ENCODE measurements around the gene CCNF.

The CCNF gene

DNA sequence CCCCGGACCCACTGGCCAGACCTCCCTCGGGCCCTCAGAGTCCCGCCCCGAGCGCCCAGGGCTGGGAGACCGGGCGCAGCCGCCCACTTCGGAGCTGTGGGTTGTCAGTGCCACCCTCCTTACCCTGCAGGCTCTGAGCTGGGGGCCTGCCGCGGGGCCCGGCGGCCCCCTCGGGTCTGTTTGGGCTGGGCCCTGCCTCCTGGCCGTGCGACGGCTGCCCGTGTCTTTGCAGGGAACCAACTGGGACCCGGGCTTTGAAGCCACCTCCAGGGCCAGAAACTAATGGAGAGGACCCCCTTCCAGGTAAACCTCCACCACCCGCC is 31.1 kb downstream of the CCNF start:
- Histone ChIP-seq H3K4me3 (ENCODE audit: control insufficient read depth in 1 of 7, extremely low read depth in 1 of 7, insufficient read depth in 4 of 7, low read depth in 2 of 7, low read length in 6 of 7) (peak overlapping the region; percentile 20 to 76 (median 69)), H3K27me3 (replicated peaks in 2 of 5; ENCODE audit: control insufficient read depth in 4 of 5, insufficient read depth in 5 of 5, low read length in 4 of 5) (no peaks in the 10 kb centered on the region), H3K4me1 (ENCODE audit: control extremely low read depth in 1 of 4, control insufficient read depth in 4 of 4, insufficient read depth in 4 of 4, low read length in 3 of 4) (peaks cover 0 to 20% (median 17%) of the 10 kb centered on the region in 4 experiments), H3K27ac (ENCODE audit: insufficient read depth in 1 of 2, low read depth in 1 of 2, low read length in 2 of 2, poor library complexity in 1 of 2, severe bottlenecking in 2 of 2) (no peak overlapping the region), H3K9me3 (ENCODE audit: control extremely low read depth in 1 of 5, control insufficient read depth in 4 of 5, insufficient read depth in 2 of 5, low read depth in 1 of 5, low read length in 4 of 5) (no peaks in the 10 kb centered on the region), H3K36me3 (ENCODE audit: control insufficient read depth in 4 of 4, insufficient read depth in 4 of 4, low read length in 3 of 4) (peaks cover 6 to 48% (median 26%) of the 10 kb centered on the region in 4 experiments)
- POLR2A ChIA-PET: interaction anchor here (0.8 kb wide), 1 partner anchor 13 kb away, joined by 3 read pairs; no protein-coding TSS in a partner anchor
- no peak for DNase-seq
- CTCF ChIA-PET: no interaction called here
- WGBS (ENCODE audit: insufficient coverage): 3% methylated on average over 15 of the region's 20 CpGs

DNA sequence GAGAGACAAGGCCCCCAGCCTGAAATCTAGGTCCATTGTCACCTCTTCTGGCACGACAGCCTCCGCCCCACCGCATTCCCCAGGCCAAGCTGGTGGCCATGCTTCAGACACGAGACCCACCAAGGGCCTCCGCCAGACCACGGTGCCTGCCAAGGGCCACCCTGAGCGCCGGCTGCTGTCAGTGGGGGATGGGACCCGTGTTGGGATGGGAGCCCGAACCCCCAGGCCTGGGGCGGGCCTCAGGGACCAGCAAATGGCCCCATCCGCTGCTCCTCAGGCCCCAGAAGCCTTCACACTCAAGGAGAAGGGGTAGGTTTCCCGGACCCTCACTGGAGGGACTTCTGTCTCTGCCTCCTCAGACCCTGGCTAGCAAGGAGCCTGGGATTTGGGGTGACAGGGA is 31.7 kb downstream of the CCNF start:
- peak overlapping the region in 1 of 7 experiments; percentile 75 for H3K4me3 ChIP-seq (ENCODE audit: control insufficient read depth in 1 of 7, extremely low read depth in 1 of 7, insufficient read depth in 4 of 7, low read depth in 2 of 7, low read length in 6 of 7)
- no peaks in the 10 kb centered on the region for H3K9me3 ChIP-seq (ENCODE audit: control extremely low read depth in 1 of 5, control insufficient read depth in 4 of 5, insufficient read depth in 2 of 5, low read depth in 1 of 5, low read length in 4 of 5)
- H3K36me3 ChIP-seq (ENCODE audit: control insufficient read depth in 4 of 4, insufficient read depth in 4 of 4, low read length in 3 of 4): peaks cover 6 to 43% (median 21%) of the 10 kb centered on the region in 4 experiments
- H3K27me3 ChIP-seq (replicated peaks in 2 of 5; ENCODE audit: control insufficient read depth in 4 of 5, insufficient read depth in 5 of 5, low read length in 4 of 5): no peaks in the 10 kb centered on the region
- H3K27ac ChIP-seq (ENCODE audit: insufficient read depth in 1 of 2, low read depth in 1 of 2, low read length in 2 of 2, poor library complexity in 1 of 2, severe bottlenecking in 2 of 2): no peak overlapping the region
- peaks cover 0 to 20% (median 17%) of the 10 kb centered on the region in 4 experiments for H3K4me1 ChIP-seq (ENCODE audit: control extremely low read depth in 1 of 4, control insufficient read depth in 4 of 4, insufficient read depth in 4 of 4, low read length in 3 of 4)
- CTCF ChIA-PET: no interaction called here
- DNase-seq: no peak
- POLR2A ChIA-PET: no interaction called here
- 100% methylated on average over 6 of the region's 13 CpGs for WGBS (ENCODE audit: insufficient coverage)

DNA sequence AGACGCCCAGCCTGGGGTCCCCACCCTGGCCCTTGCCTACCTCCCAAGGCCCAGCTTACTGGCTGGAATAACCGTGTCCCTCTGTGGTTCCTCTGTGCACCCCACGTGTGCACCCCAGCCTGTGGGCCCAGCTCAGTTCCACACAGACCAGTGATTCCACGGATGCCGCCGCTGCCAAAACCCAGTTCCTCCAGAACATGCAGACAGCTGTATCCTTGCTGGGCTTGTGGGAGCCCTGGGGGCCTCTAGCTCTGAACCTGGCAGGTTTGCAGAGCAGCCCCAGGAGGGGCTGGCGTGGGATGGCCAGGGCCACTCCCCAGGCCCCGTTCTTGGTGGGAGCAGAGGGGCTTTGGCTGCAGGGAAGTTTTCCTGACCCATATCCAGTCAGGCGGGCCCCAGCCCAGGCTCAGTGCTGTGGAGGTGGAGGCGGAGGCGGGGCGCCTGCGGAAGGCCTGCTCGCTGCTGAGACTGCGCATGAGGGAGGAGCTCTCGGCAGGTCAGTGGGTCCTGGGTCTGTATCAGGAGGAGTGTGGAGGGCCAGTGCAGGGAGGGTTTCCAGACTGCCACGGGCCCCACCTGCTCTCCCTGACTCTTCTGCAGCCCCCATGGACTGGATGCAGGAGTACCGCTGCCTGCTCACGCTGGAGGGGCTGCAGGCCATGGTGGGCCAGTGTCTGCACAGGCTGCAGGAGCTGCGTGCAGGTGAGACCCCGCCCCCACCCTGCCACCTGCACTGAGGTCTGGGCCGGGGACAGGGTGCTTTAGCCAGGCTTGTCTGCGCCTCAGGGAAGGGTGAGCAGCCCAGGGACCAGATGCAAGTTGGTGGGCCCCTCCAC is 33.0 kb downstream of the CCNF start:
- Histone ChIP-seq H3K27ac (ENCODE audit: insufficient read depth in 1 of 2, low read depth in 1 of 2, low read length in 2 of 2, poor library complexity in 1 of 2, severe bottlenecking in 2 of 2) (no peak overlapping the region), H3K36me3 (ENCODE audit: control insufficient read depth in 4 of 4, insufficient read depth in 4 of 4, low read length in 3 of 4) (peaks cover 0 to 30% (median 8%) of the 10 kb centered on the region in 4 experiments), H3K9me3 (ENCODE audit: control extremely low read depth in 1 of 5, control insufficient read depth in 4 of 5, insufficient read depth in 2 of 5, low read depth in 1 of 5, low read length in 4 of 5) (no peaks in the 10 kb centered on the region), H3K4me3 (ENCODE audit: control insufficient read depth in 1 of 7, extremely low read depth in 1 of 7, insufficient read depth in 4 of 7, low read depth in 2 of 7, low read length in 6 of 7) (no peak overlapping the region), H3K4me1 (ENCODE audit: control extremely low read depth in 1 of 4, control insufficient read depth in 4 of 4, insufficient read depth in 4 of 4, low read length in 3 of 4) (peaks cover 0 to 26% (median 20%) of the 10 kb centered on the region in 4 experiments), H3K27me3 (replicated peaks in 2 of 5; ENCODE audit: control insufficient read depth in 4 of 5, insufficient read depth in 5 of 5, low read length in 4 of 5) (no peaks in the 10 kb centered on the region)
- no peak for DNase-seq
- CTCF ChIA-PET: interaction anchor here (1.2 to 1.4 kb wide), 2 partner anchors 8 to 23 kb away, joined by 3 to 5 read pairs; partner anchors contain the start of gene NTN3
- 94% methylated on average over 20 of the region's 23 CpGs for WGBS (ENCODE audit: insufficient coverage)
- POLR2A ChIA-PET: no interaction called here

DNA sequence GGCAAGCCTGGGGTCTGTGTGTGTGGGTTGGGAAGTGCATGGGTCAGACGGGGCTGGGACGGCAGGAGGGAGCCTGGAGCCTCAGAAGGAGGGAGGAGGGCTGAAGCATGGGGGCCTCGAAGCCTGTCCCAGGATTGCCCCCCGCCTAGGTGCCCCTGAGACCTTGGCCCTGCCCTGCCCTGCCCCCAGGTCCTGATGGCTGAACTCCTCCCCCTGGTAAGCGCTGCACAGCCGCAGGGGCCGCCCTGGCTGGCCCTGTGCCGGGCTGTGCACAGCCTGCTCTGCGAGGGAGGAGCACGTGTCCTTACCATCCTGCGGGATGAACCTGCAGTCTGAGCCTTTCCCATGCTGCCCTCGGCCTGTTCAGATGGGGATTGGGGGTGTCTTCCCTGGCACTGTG is 35.1 kb downstream of the CCNF start:
- peaks cover 0 to 11% (median 2%) of the 10 kb centered on the region in 5 experiments for H3K27me3 ChIP-seq (replicated peaks in 2 of 5; ENCODE audit: control insufficient read depth in 4 of 5, insufficient read depth in 5 of 5, low read length in 4 of 5)
- DNase-seq: no peak
- ChIA-PET POLR2A (no interaction called here), CTCF (no interaction called here)
- WGBS (ENCODE audit: insufficient coverage): 91% methylated on average over 8 of the region's 12 CpGs
- peaks cover 0 to 17% (median 3%) of the 10 kb centered on the region in 4 experiments for H3K36me3 ChIP-seq (ENCODE audit: control insufficient read depth in 4 of 4, insufficient read depth in 4 of 4, low read length in 3 of 4)
- H3K4me1 ChIP-seq (ENCODE audit: control extremely low read depth in 1 of 4, control insufficient read depth in 4 of 4, insufficient read depth in 4 of 4, low read length in 3 of 4): peaks cover 0 to 40% (median 36%) of the 10 kb centered on the region in 4 experiments
- H3K27ac ChIP-seq (ENCODE audit: insufficient read depth in 1 of 2, low read depth in 1 of 2, low read length in 2 of 2, poor library complexity in 1 of 2, severe bottlenecking in 2 of 2): no peak overlapping the region
- no peak overlapping the region for H3K4me3 ChIP-seq (ENCODE audit: control insufficient read depth in 1 of 7, extremely low read depth in 1 of 7, insufficient read depth in 4 of 7, low read depth in 2 of 7, low read length in 6 of 7)
- H3K9me3 ChIP-seq (ENCODE audit: control extremely low read depth in 1 of 5, control insufficient read depth in 4 of 5, insufficient read depth in 2 of 5, low read depth in 1 of 5, low read length in 4 of 5): no peaks in the 10 kb centered on the region

DNA sequence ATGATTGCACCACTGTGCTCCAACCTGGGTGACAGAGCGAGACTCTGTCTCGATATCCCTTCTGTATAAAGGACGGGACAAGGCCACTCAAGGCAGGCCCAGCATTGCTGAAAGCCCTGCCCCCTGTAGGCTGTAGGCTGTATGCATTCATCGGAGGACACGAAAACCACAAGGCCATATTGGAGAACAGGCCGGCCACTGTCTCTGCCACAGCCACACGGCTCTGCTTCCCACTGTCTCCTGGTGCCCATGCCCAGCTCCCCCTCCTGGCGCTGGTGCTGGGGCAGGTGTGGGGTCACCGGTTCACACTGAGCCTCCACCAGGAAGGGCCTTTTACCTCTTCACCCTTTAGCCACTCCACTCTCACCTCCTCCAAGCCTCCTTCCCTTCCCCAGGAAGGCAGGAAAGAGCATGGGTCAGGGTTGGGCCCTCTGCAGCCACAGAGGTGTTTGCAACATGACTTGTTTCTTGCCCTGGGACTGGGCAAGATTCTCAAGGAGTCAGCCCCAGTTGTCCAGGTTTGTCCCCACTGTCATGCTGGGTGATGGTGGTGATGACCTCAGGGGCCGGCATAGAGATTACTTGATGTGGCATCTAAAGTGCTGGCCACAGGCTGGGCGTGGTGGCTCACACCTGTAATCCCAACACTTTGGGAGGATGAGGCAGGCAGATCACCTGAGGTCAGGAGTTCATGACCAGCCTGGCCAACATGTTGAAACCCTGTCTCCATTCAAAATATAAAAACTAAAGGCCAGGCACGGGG is 36.6 kb downstream of the CCNF start:
- peaks cover 0 to 32% (median 26%) of the 10 kb centered on the region in 4 experiments for H3K4me1 ChIP-seq (ENCODE audit: control extremely low read depth in 1 of 4, control insufficient read depth in 4 of 4, insufficient read depth in 4 of 4, low read length in 3 of 4)
- H3K27me3 ChIP-seq (replicated peaks in 2 of 5; ENCODE audit: control insufficient read depth in 4 of 5, insufficient read depth in 5 of 5, low read length in 4 of 5): peaks cover 0 to 26% (median 14%) of the 10 kb centered on the region in 5 experiments
- no peaks in the 10 kb centered on the region for H3K9me3 ChIP-seq (ENCODE audit: control extremely low read depth in 1 of 5, control insufficient read depth in 4 of 5, insufficient read depth in 2 of 5, low read depth in 1 of 5, low read length in 4 of 5)
- ChIA-PET CTCF (no interaction called here), POLR2A (interaction anchor here (0.6 kb wide), 1 partner anchor 31 kb away, joined by 3 read pairs; no protein-coding TSS in a partner anchor)
- WGBS (ENCODE audit: insufficient coverage): 94% methylated on average over 12 of the region's 12 CpGs
- no peak overlapping the region for H3K27ac ChIP-seq (ENCODE audit: insufficient read depth in 1 of 2, low read depth in 1 of 2, low read length in 2 of 2, poor library complexity in 1 of 2, severe bottlenecking in 2 of 2)
- H3K4me3 ChIP-seq (ENCODE audit: control insufficient read depth in 1 of 7, extremely low read depth in 1 of 7, insufficient read depth in 4 of 7, low read depth in 2 of 7, low read length in 6 of 7): no peak overlapping the region
- peak in 2 of 3 donors; percentile 24 to 27 for DNase-seq
- peaks cover 0 to 17% (median 3%) of the 10 kb centered on the region in 4 experiments for H3K36me3 ChIP-seq (ENCODE audit: control insufficient read depth in 4 of 4, insufficient read depth in 4 of 4, low read length in 3 of 4)

DNA sequence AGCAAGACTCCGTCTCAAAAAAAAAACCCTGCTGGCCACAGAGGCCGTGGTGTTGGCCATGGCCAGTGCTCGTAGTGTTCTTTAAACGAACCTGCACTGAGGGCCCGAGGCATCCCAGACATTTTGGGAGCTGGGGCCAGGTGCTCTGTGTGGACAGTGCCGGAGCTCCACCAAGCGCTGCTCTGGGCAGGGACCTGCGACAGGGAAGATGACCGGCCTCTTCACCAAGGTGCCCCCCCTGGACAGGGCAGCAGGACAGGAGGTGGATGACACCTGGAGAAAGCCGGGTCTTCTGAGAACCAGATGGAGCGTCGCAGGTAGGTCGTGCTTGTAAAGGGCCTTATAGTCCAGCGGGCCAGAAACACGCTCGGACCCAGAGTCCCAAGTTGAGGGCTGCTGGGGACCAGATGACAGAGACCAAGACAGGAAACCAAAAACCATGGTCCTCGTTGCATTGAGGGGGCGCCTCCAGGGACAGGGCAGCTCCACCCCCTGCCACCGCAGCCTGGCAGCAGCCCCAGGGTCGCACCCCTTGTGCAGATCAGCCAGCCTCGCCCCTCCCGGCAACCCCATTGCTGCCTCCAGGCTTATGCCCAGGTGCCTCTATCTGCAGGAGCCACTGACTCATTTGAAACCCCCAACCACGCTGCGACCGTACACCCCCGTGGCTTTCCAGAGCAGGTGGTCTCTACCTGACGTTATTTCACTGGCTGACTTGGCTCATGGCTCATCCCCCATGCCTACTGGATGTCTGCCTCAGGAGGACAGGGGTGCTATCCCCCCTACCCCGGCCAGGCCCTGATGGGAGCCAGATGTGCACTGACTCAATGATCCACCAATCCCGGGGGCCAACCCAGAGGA is 37.6 kb downstream of the CCNF start:
- H3K9me3 ChIP-seq (ENCODE audit: control extremely low read depth in 1 of 5, control insufficient read depth in 4 of 5, insufficient read depth in 2 of 5, low read depth in 1 of 5, low read length in 4 of 5): no peaks in the 10 kb centered on the region
- 80% methylated on average over 26 of the region's 29 CpGs for WGBS (ENCODE audit: insufficient coverage)
- ChIA-PET POLR2A (no interaction called here), CTCF (interaction anchor here (1.0 kb wide), 1 partner anchor 21 kb away, joined by 3 read pairs; no protein-coding TSS in a partner anchor)
- H3K27me3 ChIP-seq (replicated peaks in 2 of 5; ENCODE audit: control insufficient read depth in 4 of 5, insufficient read depth in 5 of 5, low read length in 4 of 5): peaks cover 0 to 36% (median 17%) of the 10 kb centered on the region in 5 experiments
- peak overlapping the region in 2 of 7 experiments; percentile 59 to 74 for H3K4me3 ChIP-seq (ENCODE audit: control insufficient read depth in 1 of 7, extremely low read depth in 1 of 7, insufficient read depth in 4 of 7, low read depth in 2 of 7, low read length in 6 of 7)
- DNase-seq: peak in 1 of 3 donors; percentile 17
- H3K27ac ChIP-seq (ENCODE audit: insufficient read depth in 1 of 2, low read depth in 1 of 2, low read length in 2 of 2, poor library complexity in 1 of 2, severe bottlenecking in 2 of 2): no peak overlapping the region
- H3K36me3 ChIP-seq (ENCODE audit: control insufficient read depth in 4 of 4, insufficient read depth in 4 of 4, low read length in 3 of 4): peaks cover 0 to 10% (median 2%) of the 10 kb centered on the region in 4 experiments
- H3K4me1 ChIP-seq (ENCODE audit: control extremely low read depth in 1 of 4, control insufficient read depth in 4 of 4, insufficient read depth in 4 of 4, low read length in 3 of 4): peaks cover 0 to 42% (median 32%) of the 10 kb centered on the region in 4 experiments

Data from common myeloid progenitor, CD34-positive (primary cell).